Hindlimb muscle (tissue), 1 donor: Measurements from ENCODE around the gene FHDC1. TPM values are rescaled to one million over a fixed set of nuclear protein-coding genes. Genes with fewer than 3 reads are reported as not detected.
A peak's percentile ranks its signal among the peaks of the same experiment; 100 is the strongest.
"Not testable (repeated sequence)": the region's sequence is repeated elsewhere in the genome, so short reads cannot be mapped to it uniquely, and the experiment has no call there.

Experiments
- DNase-seq: peaks from one replicate; pipeline ENCODE4 v3.0.0-alpha.2; 2013
- polyA plus RNA-seq: library from polyadenylated mRNA; unstranded; fragments of 120-200 nt; gene quantifications from one replicate; pipeline ENCODE4 v1.2.1, GENCODE V29; 2013; ENCODE audit not compliant: insufficient read length

The FHDC1 gene
- 5.9 TPM for polyA plus RNA-seq

DNA sequence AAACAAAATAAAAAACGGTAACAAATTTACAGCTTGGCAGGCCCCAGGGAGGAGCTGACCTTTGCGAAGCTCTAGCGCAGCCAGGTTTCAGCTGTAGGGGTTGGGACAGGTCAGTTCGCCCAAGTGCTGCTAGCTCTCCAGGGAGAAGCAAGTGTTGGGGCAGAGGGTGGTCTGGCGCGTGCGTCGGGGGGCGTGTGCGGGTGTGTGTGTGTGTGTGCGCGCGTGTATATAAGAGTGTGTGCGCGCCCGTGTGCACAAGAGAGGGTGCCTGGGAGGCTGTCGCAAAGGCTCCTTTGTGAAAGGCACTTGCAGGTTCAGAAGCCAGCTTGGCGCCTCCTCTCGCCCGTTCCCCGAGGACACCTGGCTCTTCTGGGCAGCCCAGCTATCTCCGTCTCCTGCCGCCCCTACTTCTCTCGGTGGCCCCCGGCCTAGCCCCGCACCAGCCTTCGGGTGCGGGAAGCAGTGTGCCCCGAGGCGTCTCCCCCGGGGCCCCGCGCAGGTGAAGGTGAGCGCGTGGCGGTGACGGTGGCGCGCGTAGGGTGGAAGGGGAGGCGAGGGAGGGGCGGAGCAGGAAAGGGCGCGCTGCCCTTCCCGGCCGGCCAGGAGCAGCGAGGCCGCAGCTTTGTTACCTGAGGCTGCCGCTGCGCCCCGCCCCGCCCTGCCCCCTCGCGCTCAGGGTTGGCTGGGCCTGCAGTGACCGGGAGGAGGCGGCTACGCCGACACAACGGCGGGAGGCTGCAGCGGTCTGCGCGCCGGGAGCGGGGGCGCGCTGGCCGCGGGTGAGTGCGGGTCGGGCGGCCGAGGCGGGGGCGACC is at the start of gene FHDC1:
Gene FHDC1, plus strand, starts transcription at position 693 of the 815 bp plus-strand sequence. CDS start 6,735 bp downstream, outside the sequence.
- DNase-seq, result peak; percentile 56

DNA sequence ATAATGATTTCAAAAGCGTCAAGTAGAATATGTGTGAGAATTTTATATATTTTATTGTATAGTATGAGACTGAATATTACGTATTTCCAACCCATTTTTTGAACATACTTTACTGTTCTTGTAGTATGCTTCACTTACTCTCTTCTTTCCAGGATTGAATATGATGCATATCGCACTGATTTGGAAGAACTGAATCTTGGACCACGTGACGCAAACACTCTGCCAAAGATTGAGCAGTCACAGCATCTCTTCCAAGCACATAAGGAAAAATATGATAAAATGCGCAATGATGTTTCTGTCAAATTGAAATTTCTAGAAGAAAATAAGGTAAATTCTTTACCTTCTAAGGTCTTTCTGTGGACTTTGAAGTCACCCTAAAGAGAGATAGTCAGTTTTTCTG is 48.1 kb upstream of the FHDC1 start:
- DNase-seq, result no peak

- DNase-seq, result no peak
These were observed 43.1 kb upstream of the FHDC1 start for GRCh38 chr4:152892974-152893373.

GRCh38 chr4:152894673-152895072 is 41.5 kb upstream of the FHDC1 start:
- DNase-seq, result no peak

GRCh38 chr4:152896811-152897210 is 39.3 kb upstream of the FHDC1 start:
- no peak for DNase-seq

- DNase-seq, result not testable (repeated sequence)
These were observed 38.0 kb upstream of the FHDC1 start for GRCh38 chr4:152898133-152898532.

DNA sequence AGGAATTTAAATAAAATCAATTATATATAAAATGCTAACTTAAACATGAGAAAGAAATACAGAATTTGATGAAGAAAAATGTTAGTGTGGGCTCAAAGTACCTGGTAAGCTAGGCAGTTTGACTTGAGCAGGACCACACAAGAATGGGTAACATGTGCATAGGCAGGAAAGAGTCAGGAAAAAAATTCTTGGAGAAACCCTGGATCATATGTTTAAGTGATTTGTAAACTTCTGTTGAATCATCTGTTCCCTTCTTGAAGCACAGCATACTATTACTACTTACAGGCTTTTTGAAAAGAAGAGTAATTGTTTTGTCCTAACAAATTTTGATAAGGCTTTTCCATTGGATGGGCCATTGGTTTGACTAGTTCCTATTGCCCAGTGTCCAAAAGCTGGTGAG is 37.5 kb upstream of the FHDC1 start:
- DNase-seq, result no peak

GRCh38 chr4:152900395-152900794 is 35.7 kb upstream of the FHDC1 start:
- no peak for DNase-seq

DNA sequence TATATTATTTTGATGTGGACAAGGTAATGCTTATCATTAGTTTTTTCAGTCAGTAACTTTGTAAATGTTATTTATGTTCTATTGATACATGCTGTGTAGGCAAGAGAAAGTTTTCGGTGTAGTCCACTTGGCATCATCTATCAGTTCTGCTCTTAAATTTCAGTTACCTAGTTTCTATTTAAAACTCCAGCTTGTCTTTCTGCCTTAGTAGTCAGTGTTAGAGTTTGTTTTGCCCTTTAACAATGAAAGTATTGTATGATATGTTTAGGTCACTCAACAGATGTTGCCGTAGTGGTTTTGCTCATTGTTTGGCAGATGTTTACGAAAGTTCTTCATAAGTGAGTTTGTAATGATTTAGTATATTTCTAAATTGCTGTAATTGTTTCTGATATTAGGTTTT is 34.9 kb upstream of the FHDC1 start:
- DNase-seq, result no peak

- no peak for DNase-seq
These were observed 32.5 kb upstream of the FHDC1 start for GRCh38 chr4:152903658-152904057.

DNA sequence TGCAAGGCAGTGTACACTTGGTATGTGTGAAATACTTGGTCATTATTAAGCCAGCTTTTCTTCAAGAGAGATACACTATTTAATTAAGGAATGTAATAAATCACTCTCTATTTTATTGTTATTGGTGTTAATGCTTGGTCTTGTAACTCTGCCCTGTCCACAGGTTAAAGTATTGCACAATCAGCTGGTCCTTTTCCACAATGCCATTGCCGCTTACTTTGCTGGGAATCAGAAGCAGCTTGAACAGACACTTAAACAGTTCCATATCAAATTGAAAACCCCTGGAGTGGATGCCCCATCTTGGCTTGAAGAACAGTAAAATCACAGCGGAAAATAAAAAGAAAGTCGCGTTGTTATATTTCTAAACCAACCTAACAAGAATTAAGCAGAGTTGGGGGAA is 26.2 kb upstream of the FHDC1 start:
- no peak for DNase-seq

DNA sequence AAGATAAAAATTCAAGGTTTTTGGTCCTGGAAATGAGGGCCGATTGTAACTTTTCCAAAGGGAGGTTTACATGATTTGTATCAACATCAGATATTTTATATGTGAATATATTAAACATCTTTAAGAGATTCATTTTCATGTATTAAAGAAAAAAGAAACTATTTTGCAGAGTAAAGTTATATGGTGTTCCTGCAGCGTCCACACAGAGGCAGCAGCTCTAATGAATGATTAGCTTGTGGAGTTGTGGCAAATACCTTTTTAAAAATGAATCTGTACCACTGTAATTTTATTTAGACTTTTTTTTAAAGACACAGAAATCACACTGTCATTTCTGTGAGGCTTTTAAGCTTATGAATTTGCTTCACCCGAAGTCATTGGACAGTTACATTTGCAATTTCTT is 25.6 kb upstream of the FHDC1 start:
- no peak for DNase-seq

DNA sequence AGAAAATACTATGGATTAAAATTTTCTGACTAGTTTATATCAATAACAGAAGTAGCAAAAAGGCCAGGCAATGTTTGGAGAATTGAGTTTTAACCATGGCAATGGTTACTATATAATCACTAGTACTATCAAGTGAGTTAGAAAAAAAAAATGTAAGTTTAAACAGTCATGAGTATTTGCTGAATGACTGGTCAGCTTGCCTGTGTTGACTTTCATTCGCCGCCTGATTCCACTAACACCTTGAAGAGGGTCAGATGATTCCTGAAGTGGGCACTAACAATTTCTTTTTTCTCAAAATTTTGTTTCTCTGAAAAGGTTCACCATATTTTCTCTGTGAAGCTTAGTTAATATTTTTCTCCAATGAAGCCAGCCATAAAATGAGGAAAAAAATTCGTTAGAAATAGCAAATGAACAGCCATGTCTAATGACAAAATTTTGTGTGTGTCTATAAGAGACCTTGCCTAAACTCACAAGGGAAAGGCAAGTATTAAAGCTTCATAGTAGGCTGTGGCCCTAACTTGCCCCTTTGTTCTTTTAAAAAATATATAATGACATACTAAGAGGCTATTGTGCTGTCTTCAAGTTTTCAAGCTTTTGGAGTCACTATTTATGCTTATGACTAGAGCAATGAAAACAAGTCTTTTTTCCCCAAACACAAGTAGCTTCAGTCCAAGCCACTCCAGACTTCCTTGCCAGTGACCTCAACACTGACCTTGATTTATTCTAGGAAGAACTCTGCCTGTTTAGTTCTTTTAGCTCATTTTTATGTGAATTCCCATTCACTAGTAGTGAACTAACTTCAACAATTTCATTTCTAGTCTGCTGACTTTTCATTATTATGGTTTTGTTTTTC is 18.4 kb upstream of the FHDC1 start:
- no peak for DNase-seq

DNA sequence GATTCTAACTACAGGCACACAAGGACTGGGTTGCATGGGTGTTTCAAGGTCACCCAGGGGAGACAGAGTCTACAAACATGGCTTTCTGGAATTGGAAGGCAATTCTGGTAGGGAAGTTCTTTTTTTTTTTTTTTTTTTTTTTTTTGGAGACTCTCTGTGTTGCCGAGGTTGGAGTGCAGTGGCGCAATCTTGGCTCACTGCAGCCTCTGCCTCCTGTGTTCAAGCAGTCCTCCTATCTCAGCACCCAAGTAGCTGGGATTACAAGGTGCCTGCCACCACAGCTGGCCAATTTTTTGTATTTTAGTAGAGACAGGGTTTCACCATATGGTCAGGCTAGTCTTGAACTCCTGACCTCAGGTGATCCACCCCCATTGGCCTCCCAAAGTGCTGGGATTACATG is 16.3 kb upstream of the FHDC1 start:
- DNase-seq, result no peak

DNA sequence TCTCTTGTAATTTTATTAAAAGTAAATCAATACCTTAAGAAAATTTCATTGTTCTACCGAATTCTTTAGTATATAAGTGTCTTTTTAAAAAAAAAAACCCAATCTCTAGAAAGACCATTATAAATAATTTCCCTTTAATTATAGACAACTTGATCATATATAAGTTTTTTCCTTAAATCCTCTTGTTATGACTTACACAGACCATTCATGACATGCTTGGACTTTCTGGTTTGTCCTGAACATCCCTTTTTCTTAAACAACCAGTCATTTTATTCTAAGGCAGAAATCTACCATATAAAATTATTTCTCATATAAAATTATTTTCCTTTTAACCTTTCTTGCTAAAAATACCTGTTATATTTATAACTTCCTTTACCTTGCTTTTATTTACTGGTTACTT is 15.4 kb upstream of the FHDC1 start:
- DNase-seq, result no peak

DNA sequence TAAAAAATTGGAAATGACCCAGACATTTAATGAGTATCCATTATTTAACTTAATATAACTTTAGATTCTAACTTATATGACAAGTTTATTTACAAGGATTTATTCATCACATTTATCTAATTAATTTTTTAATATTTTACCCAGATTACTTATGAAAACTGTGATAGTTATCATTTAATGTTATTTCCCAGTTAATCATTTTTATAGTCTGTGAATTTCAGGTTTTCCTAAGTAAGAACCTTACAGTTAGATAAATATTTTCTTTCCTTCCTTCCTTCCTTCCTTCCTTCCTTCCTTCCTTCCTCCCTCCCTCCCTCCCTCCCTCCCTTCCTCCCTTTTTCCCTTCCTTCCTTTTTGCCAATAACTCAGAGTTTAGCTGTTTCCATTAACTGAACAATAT is 14.8 kb upstream of the FHDC1 start:
- DNase-seq, result no peak

GRCh38 chr4:152925851-152926250 is 10.3 kb upstream of the FHDC1 start:
- no peak for DNase-seq

DNA sequence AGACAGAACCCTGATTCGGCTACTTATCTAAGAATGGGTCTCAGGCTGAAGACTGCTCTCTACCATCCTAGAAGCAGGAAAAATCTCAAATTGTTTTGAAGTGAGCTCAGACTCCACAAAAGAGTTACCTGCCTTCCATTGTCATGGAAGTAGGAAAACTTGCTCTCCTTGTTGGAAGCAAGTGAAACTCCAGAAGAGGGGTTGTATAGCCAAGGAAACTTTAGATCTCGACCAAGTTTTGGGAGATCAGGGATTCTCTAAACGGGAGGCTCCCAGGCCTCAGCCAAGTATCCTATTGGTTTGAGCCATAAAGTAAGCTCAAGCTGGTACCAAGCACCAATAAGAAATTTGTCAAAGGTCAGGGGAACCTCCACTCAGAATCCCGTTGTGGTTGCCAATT is 9.2 kb upstream of the FHDC1 start:
- DNase-seq, result no peak

- DNase-seq, result no peak
These were observed 8.4 kb upstream of the FHDC1 start for GRCh38 chr4:152927737-152928136.

DNA sequence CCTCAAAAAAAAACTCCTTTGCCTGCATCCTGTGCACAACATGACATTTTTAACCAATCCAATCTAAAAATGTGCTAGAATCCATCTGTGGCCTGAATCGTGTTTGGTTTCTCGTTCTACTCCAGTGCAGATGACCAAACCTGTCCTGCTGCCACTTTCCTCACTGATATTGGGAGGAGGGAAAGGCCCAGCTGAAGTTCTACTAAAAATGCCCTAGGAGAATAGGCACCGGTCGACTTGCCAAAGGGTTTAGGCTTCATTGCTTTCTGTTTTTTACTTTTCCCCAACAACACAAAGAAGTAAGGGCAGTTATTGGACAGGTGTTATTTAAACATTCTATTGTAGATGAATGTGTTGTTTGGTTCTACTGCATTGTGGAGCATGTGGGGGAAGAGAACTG is 7.8 kb upstream of the FHDC1 start:
- DNase-seq, result no peak

DNA sequence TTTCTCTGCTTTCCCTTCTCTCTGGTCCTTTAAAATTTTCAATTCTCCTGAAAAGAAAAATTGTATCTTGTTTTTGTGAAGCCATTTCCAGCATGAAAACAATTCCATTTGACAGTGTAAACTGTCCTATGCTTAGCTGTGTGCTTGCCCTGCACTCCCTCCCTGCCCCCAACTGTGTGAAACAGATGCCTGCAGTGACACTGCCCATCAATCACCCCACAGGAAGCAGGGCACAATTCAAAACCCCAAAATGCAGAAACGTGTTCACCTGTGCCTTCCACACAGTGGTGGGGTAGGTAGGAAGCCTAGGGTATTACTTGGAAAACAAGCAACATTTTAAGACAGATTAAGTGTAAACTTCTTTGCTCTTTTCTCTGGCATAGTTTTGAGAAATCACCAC is 6.2 kb upstream of the FHDC1 start:
- DNase-seq, result no peak

GRCh38 chr4:152935143-152935542 is 980 bp upstream of the FHDC1 start:
- DNase-seq, result no peak

DNA sequence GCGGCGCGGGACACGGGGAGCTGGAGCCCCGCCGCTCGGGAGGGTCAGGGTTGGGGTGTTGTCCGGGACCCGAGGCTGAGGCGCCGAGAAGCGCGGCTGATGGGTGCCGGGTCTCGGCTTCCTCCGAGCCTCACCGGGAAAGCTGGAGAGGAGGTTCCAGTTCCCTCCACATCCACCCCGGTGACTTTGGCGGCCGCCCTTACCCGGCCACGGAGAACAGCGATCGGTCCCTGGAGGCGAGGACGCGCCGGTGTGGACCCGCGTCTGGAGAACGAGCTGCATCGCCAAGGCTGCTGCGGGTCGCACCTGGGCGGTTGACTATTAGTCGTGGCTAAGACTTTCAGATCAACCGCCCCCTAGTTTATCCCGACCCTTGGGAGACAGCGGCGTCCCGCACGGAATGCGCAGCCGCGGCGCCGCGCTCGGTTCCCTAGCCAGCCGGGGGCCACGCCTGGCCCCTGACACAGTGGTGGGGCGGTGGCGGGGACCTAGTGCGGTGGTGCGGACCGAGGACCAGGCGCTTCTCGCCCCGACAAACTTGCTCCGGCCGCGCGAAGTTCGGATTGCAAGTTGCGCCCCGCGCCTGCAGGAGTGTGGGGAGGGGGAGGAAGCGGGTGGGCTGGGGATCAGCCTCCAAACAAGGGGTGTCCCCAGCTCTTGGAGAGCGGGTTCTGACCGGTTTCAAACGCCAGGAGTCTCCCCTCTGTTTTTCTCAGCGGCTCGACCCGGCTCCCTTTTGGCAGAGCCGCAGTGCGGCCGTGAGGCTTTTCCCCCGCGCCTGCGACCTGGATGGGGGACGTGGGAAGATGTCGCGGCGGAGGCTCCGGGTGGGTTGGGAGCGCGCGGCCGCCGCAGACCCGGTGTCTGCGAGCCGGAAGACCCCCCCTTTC is 568 bp downstream of the FHDC1 start:
- peak; percentile 46 for DNase-seq
